NT2/D1 (cell line): ENCODE data around the gene SLC25A1.
"Not testable (repeated sequence)": the region's sequence is repeated elsewhere in the genome, so short reads cannot be mapped to it uniquely, and the experiment has no call there.

Experiments
- DNase-seq: peaks from one replicate; pipeline ENCODE4 v3.0.0-alpha.2; 2011; ENCODE audit warnings: low read depth, low spot score
- H3K27me3 ChIP-seq: 2 replicates; pipeline ENCODE4 v1.6.0; 2011; ENCODE audit warnings: mild to moderate bottlenecking; ENCODE audit not compliant: insufficient read length, insufficient read depth
- H3K36me3 ChIP-seq: 2 replicates; pipeline ENCODE4 v1.6.1; 2011; ENCODE audit warnings: mild to moderate bottlenecking, low read length, mixed read lengths; ENCODE audit not compliant: insufficient read depth, insufficient read length
- H3K4me1 ChIP-seq: 2 replicates; pipeline ENCODE4 v1.5.1; 2011; ENCODE audit not compliant: insufficient read depth, insufficient read length
- H3K4me3 ChIP-seq: 2 replicates; pipeline ENCODE4 v1.5.1; 2011; ENCODE audit warnings: low read depth; ENCODE audit not compliant: insufficient read length
- H3K9ac ChIP-seq: 2 replicates; pipeline ENCODE4 v1.6.0; 2011; ENCODE audit warnings: low read depth; ENCODE audit not compliant: insufficient read length
- H3K9me3 ChIP-seq: 2 replicates; pipeline ENCODE4 v1.5.1; 2011; ENCODE audit warnings: mild to moderate bottlenecking, low read length; ENCODE audit not compliant: insufficient read depth
- SUZ12 ChIP-seq: IDR thresholded peaks from 2 replicates; pipeline ENCODE4 v1.6.1; 2011; ENCODE audit not compliant: insufficient read length, insufficient read depth; ENCODE audit errors: extremely low read depth
- YY1 ChIP-seq: IDR thresholded peaks from 2 replicates; pipeline ENCODE4 v1.6.1; 2011; ENCODE audit not compliant: insufficient read length, insufficient read depth
- ZNF274 ChIP-seq: IDR thresholded peaks from 2 replicates; pipeline ENCODE4 v1.6.1; 2011; ENCODE audit warnings: mild to moderate bottlenecking, low read depth, low read length

SLC25A1 gene

DNA sequence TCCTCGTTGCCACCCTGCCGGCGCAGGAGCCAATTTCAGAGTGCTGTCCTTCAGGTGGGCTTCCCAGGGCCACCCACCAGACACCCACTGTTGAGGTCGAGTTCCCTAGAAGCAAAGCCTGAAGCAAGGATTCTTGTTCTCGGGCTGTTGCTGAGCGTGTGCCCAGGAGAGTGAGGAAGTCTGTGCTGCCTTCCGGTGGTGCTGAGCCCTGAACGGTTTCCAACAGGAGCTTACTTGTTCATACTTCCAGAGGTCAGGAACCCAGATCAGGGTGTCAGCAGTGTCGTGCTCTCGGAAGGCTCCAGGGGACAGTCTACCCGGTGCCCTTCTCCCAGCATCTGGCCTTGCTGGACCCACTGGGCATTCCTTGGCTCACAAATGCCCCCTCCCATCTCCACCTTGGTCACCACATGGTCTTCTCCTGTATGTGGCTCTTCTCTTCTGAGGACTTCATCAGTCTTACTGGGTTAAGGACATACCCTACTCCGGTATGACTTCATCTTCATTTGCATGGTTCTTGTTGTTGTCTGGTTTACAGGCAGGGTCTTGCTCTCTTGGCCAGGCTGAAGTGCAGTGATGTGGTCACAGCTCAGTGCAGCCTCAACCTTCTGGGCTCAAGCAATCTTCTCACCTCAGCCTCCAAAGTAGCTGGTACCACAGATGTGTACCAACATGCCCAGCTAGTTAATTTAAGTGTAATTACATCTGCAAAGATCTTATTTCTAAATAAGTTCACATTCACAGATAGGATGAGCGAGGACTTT, 11.2 kb downstream of the SLC25A1 start:
- Histone ChIP-seq H3K9ac (no peak overlapping the region), H3K4me1 (peaks cover 10% of the 10 kb centered on the region), H3K36me3 (peaks cover 3% of the 10 kb centered on the region), H3K4me3 (no peak overlapping the region), H3K9me3 (no peaks in the 10 kb centered on the region), H3K27me3 (peaks cover 46% of the 10 kb centered on the region)
- no peak for TF ChIP-seq ZNF274
- no peak for TF ChIP-seq SUZ12
- no peak for TF ChIP-seq YY1
- DNase-seq = no peak

DNA sequence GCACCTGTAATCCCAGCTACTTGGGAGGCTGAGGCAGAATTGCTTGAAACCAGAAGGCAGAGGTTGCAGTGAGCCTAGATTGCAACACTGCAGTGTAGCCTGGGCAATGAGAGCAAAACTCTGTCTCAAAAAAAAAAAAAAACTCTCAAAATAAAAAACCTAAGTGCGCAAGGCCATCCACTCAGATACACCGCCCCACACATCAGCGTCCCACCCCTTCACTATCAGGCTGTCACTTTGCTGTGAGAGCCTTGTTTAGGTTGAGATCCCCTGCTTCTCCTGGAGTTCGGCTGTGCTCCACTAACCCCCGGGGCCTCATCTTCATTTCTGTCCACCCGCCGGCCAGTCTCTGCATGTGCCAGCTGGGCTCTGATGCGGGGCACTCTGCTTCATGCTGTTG, 12.1 kb downstream of the SLC25A1 start:
- Histone ChIP-seq H3K9ac (no peak overlapping the region), H3K36me3 (no peaks in the 10 kb centered on the region), H3K9me3 (no peaks in the 10 kb centered on the region), H3K4me1 (peaks cover 10% of the 10 kb centered on the region), H3K4me3 (no peak overlapping the region), H3K27me3 (peaks cover 46% of the 10 kb centered on the region)
- TF ChIP-seq SUZ12 (no peak), ZNF274 (no peak), YY1 (no peak)
- DNase-seq = no peak

- no peak for DNase-seq
- Histone ChIP-seq H3K36me3 (no peaks in the 10 kb centered on the region), H3K4me3 (no peak overlapping the region), H3K27me3 (peaks cover 30% of the 10 kb centered on the region), H3K9ac (no peak overlapping the region), H3K9me3 (no peaks in the 10 kb centered on the region), H3K4me1 (no peaks in the 10 kb centered on the region)
- TF ChIP-seq SUZ12 (no peak), YY1 (no peak), ZNF274 (no peak)
These were observed 14.1 kb downstream of the SLC25A1 start for GRCh38 chr22:19164425-19164824.

- not testable (repeated sequence) for DNase-seq, H3K27me3 ChIP-seq
These were observed 19.9 kb downstream of the SLC25A1 start for GRCh38 chr22:19158649-19159048.

GRCh38 chr22:19156109-19156508, 22.4 kb downstream of the SLC25A1 start:
- H3K27me3 ChIP-seq = peaks cover 26% of the 10 kb centered on the region
- not testable (repeated sequence) for H3K9me3 ChIP-seq, H3K36me3 ChIP-seq, DNase-seq, H3K4me1 ChIP-seq, H3K9ac ChIP-seq, H3K4me3 ChIP-seq

More at GRCh38 chr22:19158649-19159048, 19.9 kb downstream of the SLC25A1 start:
- H3K36me3 ChIP-seq, H3K4me3 ChIP-seq, H3K4me1 ChIP-seq, H3K9me3 ChIP-seq, H3K9ac ChIP-seq: not testable (repeated sequence)

GRCh38 chr22:19152942-19153883, 25.3 kb downstream of the SLC25A1 start:
- no peak for DNase-seq
- Histone ChIP-seq H3K27me3 (peaks cover 51% of the 10 kb centered on the region), H3K9ac (no peak overlapping the region), H3K36me3 (no peaks in the 10 kb centered on the region), H3K4me1 (no peaks in the 10 kb centered on the region), H3K4me3 (no peak overlapping the region), H3K9me3 (no peaks in the 10 kb centered on the region)
- TF ChIP-seq SUZ12 = no peak
- TF ChIP-seq YY1 = no peak
- no peak for TF ChIP-seq ZNF274

DNA sequence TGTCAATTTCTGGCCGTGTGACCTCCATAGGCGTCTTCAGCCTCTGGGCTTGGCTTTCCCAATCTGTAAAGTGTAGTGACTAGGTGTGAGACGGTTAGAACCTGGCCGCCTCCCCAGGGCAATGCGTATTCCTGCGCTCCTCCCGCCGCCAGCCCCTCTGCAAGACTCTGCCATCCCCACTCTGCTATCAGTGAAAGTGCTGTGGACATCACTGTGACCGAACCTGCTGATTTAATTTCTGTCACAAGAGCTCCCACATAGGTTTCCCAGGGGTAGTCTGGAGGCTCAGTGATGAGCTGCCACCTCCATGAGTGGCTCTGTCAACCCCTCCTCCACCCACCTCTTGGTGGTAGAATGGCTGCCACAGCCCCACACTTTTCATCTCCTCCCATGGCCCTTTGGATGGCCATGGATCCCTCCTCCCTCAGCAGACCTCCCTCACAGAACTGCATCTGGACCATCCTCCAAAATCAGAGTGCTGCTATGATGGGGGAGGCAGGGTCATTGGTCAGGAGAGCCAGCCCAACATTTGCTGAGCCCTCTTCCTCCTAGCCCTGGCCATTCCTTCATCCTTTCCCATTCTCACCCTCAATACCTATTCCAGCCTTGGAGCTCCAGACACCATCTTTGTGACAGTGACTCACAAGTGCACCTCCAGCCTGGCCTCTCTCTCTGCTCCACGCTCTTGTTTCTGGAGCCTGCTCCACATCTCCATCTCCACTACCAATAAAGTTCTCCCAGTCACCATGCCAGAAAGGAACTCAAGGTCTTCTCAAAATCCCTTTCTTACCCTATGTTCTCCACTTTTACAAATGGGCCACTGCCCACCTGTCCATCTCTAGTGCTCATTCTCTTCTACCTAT, 27.0 kb downstream of the SLC25A1 start:
- Histone ChIP-seq H3K27me3 (peaks cover 59% of the 10 kb centered on the region), H3K36me3 (no peaks in the 10 kb centered on the region), H3K9ac (no peak overlapping the region), H3K9me3 (no peaks in the 10 kb centered on the region), H3K4me3 (no peak overlapping the region), H3K4me1 (peaks cover 4% of the 10 kb centered on the region)
- TF ChIP-seq SUZ12 (no peak), YY1 (no peak), ZNF274 (no peak)
- DNase-seq = no peak
